ENCODE results near the gene CAPNS1. TPM values are rescaled to one million over a fixed set of nuclear protein-coding genes. Genes with fewer than 3 reads are reported as not detected.

The CAPNS1 gene
- total and polyA plus RNA-seq, 2 of the 13 experiments (the other 11 are each of a cell fraction or from before 2014, with no cell fraction given): 322 to 526 TPM

DNA sequence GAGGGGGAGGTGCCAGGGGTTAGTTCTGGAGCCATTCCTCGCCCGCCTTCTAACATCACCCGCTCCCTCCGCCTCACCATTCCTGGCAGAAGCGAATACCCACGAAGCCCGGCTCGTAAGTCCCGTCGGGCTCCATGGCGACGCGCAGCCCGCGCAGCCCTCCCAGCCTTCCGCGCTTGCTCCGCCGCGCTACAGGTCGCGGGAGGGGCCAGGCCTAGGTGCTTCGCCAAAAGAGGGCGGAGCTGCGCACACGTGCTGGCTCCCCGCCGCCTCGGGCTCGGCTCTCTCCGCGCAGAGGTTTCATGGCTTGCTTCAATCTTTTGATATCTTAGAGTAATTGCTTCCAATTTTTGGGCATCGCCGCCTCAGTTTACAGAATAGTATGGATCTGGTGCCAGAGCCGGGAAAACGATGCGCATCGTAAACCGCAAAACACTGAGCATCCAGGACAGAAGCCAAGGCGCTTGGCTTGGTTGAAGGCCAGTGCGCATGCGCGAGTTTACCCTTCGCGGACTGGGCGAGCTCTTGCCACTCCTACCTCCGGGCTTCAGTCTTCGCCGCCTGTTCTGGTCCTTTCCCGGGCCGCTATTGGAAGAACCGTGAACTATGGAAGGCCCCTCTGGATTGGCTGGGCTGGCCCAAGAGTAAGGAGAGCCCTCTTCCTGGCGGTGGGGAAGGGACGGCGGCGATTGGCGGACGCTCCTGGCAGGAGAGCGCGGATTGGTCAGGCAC is 25.0 kb upstream of the CAPNS1 start, which contains the start of gene POLR2I (continued):
- TF ChIP-seq, protein P1, sequence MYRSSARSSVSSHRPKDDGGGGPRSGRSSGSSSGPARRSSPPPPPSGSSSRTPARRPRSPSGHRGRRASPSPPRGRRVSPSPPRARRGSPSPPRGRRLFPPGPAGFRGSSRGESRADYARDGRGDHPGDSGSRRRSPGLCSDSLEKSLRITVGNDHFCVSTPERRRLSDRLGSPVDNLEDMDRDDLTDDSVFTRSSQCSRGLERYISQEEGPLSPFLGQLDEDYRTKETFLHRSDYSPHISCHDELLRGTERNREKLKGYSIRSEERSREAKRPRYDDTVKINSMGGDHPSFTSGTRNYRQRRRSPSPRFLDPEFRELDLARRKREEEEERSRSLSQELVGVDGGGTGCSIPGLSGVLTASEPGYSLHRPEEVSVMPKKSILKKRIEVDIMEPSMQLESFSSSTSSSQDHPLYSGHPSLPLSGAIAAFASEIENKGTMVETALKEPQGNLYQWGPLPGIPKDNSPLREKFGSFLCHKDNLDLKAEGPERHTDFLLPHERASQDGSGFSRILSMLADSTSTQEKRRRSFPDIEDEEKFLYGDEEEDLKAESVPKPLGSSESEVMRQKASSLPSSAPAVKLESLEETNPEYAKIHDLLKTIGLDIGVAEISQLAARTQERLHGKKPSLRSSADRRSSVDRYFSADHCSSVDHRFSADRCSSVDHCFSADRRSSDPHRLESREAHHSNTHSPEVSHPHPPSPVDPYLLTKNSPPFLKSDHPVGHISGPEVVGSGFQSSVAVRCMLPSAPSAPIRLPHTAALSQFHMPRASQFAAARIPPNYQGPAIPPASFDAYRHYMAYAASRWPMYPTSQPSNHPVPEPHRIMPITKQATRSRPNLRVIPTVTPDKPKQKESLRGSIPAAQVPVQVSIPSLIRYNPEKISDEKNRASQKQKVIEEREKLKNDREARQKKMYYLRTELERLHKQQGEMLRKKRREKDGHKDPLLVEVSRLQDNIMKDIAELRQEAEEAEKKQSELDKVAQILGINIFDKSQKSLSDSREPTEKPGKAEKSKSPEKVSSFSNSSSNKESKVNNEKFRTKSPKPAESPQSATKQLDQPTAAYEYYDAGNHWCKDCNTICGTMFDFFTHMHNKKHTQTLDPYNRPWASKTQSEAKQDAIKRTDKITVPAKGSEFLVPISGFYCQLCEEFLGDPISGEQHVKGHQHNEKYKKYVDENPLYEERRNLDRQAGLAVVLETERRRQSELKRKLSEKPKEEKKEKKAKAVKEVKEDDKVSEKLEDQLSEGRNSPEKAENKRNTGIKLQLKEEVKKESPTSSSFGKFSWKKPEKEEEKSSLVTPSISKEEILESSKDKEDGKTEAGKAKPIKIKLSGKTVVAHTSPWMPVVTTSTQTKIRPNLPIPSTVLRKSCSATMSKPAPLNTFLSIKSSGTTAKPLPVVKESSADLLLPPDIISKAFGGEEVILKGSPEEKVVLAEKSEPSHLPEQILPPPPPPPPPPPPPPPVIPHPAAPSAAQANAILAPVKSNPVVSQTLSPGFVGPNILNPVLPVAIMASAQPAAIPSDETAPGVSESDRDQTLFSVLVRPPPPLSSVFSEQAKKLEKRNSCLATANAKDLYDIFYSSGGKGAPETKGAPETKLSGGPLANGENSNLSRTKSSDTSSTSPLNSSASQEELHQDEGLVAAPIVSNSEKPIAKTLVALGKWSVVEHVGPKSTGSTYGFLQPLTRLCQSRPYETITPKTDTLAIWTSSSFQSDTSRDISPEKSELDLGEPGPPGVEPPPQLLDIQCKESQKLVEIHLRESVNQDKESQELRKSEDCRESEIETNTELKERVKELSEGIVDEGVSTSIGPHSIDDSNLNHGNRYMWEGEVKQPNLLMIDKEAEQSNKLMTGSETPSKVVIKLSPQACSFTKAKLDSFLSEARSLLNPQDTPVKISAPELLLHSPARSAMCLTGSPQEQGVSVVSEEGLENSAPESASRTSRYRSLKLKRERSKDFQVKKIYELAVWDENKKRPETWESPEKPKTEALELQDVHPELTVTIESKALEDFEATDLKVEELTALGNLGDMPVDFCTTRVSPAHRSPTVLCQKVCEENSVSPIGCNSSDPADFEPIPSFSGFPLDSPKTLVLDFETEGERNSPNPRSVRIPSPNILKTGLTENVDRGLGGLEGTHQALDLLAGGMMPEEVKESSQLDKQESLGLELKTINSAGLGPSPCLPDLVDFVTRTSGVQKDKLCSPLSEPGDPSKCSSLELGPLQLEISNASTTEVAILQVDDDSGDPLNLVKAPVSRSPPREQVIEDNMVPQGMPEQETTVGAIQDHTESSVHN (CRISPR knock-in tag; IDR thresholded peaks at IDR 0.05): 0 out of 2 replicates have a peak, but pooled peaks have one; percentile 85
- TF ChIP-seq ZNF674 (CRISPR knock-in tag; IDR thresholded peaks at IDR 0.05; ENCODE audit: low read depth) (no peak), ZSCAN9 (CRISPR knock-in tag; IDR thresholded peaks at IDR 0.05; ENCODE audit: borderline replicate concordance) (peak; percentile 82; the same call in 1 of the 2 replicates), ZNF251 (CRISPR knock-in tag; IDR thresholded peaks at IDR 0.05) (no peak), MIXL1 (CRISPR knock-in tag; IDR thresholded peaks at IDR 0.05) (peak; percentile 41; the same call in 1 of the 2 replicates), SAFB2 (CRISPR knock-in tag; IDR thresholded peaks at IDR 0.05; ENCODE audit: borderline replicate concordance, low read depth) (no peak; the same call in 1 of the 2 replicates), ZNF878 (CRISPR knock-in tag; IDR thresholded peaks at IDR 0.05) (peak; percentile 40; the same call in 1 of the 2 replicates), CHCHD3 (CRISPR knock-in tag; IDR thresholded peaks at IDR 0.05) (peak; percentile 89), RBM22 (optimal IDR thresholded peaks at IDR 0.05; ENCODE audit: low read length) (peak; percentile 23), NRL (CRISPR knock-in tag; IDR thresholded peaks at IDR 0.05; ENCODE audit: borderline replicate concordance) (0 out of 2 replicates have a peak, but pooled peaks have one; percentile 86), AGO2 (optimal IDR thresholded peaks at IDR 0.05; ENCODE audit: low read depth, low read length) (peak; percentile 65), STAG1 (CRISPR knock-in tag; IDR thresholded peaks at IDR 0.05) (no peak), ZNF17 (CRISPR knock-in tag; IDR thresholded peaks at IDR 0.05) (no peak), TSC22D2 (CRISPR knock-in tag; IDR thresholded peaks at IDR 0.05; ENCODE audit: borderline replicate concordance) (peak; percentile 31; the same call in 1 of the 2 replicates)
- TF ChIP-seq, protein P2, sequence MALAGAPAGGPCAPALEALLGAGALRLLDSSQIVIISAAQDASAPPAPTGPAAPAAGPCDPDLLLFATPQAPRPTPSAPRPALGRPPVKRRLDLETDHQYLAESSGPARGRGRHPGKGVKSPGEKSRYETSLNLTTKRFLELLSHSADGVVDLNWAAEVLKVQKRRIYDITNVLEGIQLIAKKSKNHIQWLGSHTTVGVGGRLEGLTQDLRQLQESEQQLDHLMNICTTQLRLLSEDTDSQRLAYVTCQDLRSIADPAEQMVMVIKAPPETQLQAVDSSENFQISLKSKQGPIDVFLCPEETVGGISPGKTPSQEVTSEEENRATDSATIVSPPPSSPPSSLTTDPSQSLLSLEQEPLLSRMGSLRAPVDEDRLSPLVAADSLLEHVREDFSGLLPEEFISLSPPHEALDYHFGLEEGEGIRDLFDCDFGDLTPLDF (CRISPR knock-in tag; IDR thresholded peaks at IDR 0.05): peak; percentile 75
- TF ChIP-seq, protein P3, sequence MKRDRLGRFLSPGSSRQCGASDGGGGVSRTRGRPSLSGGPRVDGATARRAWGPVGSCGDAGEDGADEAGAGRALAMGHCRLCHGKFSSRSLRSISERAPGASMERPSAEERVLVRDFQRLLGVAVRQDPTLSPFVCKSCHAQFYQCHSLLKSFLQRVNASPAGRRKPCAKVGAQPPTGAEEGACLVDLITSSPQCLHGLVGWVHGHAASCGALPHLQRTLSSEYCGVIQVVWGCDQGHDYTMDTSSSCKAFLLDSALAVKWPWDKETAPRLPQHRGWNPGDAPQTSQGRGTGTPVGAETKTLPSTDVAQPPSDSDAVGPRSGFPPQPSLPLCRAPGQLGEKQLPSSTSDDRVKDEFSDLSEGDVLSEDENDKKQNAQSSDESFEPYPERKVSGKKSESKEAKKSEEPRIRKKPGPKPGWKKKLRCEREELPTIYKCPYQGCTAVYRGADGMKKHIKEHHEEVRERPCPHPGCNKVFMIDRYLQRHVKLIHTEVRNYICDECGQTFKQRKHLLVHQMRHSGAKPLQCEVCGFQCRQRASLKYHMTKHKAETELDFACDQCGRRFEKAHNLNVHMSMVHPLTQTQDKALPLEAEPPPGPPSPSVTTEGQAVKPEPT (CRISPR knock-in tag; IDR thresholded peaks at IDR 0.05; ENCODE audit: low read depth): no peak

Measured in HepG2 (cell line).